ENCODE results near the gene BCL7B.
"Not testable (repeated sequence)": the region's sequence is repeated elsewhere in the genome, so short reads cannot be mapped to it uniquely, and the experiment has no call there.

DNA sequence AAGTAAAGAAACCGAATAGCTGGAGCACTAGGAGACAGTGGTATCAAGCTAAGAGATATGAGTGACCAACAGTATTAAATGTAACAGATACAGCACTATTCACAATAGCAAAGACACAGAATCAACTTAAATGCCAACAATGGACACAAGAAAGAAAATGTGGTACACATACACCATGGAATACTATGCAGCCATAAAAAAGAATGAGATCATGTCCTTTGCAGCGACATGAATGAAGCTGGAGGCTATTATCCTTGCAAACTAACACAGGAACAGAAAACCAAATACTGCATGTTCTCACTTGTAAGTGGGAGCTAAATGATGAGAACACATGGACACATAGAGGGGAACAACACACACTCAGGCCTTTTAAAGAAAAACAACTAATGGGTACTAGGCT is 62.0 kb downstream of the BCL7B start:
- TF ChIP-seq, protein P1, sequence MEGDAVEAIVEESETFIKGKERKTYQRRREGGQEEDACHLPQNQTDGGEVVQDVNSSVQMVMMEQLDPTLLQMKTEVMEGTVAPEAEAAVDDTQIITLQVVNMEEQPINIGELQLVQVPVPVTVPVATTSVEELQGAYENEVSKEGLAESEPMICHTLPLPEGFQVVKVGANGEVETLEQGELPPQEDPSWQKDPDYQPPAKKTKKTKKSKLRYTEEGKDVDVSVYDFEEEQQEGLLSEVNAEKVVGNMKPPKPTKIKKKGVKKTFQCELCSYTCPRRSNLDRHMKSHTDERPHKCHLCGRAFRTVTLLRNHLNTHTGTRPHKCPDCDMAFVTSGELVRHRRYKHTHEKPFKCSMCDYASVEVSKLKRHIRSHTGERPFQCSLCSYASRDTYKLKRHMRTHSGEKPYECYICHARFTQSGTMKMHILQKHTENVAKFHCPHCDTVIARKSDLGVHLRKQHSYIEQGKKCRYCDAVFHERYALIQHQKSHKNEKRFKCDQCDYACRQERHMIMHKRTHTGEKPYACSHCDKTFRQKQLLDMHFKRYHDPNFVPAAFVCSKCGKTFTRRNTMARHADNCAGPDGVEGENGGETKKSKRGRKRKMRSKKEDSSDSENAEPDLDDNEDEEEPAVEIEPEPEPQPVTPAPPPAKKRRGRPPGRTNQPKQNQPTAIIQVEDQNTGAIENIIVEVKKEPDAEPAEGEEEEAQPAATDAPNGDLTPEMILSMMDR (conservative IDR thresholded peaks at IDR 0.05; ENCODE audit: low read depth, low read length), result not testable (repeated sequence)
- not testable (repeated sequence) for TF ChIP-seq EZH2 (IDR thresholded peaks at IDR 0.05; ENCODE audit: low read length, unreplicated experiment); EZH2phosphoT487 (IDR thresholded peaks at IDR 0.05; ENCODE audit: borderline replicate concordance, low read length)

All from PC-3 (cell line).